GM19324 (cell line): ENCODE results near the gene DCN.
"Not testable (repeated sequence)": the region's sequence is repeated elsewhere in the genome, so short reads cannot be mapped to it uniquely, and the experiment has no call there.

ENCODE experiments used
- ATAC-seq: cut with Tn5 transposase; IDR thresholded peaks from one replicate; pipeline ENCODE4 v1.9.1; 2021; ENCODE audit warnings: mild to moderate bottlenecking, moderate library complexity; ENCODE audit not compliant: unreplicated experiment, low FRiP score

DCN gene, protein sequence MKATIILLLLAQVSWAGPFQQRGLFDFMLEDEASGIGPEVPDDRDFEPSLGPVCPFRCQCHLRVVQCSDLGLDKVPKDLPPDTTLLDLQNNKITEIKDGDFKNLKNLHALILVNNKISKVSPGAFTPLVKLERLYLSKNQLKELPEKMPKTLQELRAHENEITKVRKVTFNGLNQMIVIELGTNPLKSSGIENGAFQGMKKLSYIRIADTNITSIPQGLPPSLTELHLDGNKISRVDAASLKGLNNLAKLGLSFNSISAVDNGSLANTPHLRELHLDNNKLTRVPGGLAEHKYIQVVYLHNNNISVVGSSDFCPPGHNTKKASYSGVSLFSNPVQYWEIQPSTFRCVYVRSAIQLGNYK

GRCh38 chr12:91182636-91183455 is at the start of gene DCN:
Gene DCN, minus strand, starts transcription at chr12:91182817. Its CDS starts 4,265 bp downstream, at chr12:91178552.
- no peak for ATAC-seq

- ATAC-seq, result no peak
These were observed 48.2 kb upstream of the DCN start for GRCh38 chr12:91230841-91231240.

GRCh38 chr12:91226951-91227350 is 44.3 kb upstream of the DCN start:
- no peak for ATAC-seq

- no peak for ATAC-seq
These were observed 42.7 kb upstream of the DCN start for GRCh38 chr12:91225316-91225715.

DNA sequence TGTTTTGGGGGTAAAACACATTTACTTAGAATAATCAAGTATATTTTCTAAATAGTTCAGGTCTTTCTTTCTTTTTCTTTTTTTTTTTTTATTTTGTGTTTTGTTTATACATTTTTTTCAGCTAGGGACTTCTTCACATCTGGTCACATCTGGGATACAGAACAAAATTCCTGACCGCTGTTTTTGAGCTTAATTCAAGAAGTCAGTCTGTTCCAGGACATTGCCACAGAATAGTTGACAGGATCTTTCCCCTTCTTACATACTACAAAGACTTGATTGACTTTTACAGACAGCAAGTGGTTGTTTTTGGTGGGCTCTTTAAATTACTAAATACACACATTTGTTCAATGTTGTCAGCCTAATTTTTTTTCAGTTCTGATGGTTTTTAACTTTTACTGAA is 41.8 kb upstream of the DCN start:
- ATAC-seq, result no peak

GRCh38 chr12:91222746-91223145 is 40.1 kb upstream of the DCN start:
- ATAC-seq, result no peak

- ATAC-seq, result no peak
These were observed 37.3 kb upstream of the DCN start for GRCh38 chr12:91219919-91220318.

GRCh38 chr12:91219511-91219910 is 36.9 kb upstream of the DCN start:
- ATAC-seq, result no peak

DNA sequence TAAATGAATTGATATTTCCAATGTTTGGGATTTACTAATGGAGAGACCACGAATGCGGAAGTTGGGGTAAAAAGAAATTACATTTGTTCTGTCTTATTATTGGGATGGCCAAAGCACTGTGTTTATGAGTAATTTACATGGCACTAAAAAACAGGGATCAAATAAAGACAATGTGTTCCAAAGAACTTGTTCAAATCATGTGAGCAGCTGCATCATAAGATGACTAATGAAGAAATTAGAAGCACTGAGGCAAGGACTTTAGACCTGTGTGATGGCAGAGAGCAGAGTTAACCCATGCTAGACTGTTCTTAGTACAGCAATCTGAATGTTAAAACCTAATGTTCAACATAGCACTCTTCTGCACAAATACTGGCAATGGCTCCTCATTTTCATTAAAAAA is 34.3 kb upstream of the DCN start:
- ATAC-seq, result no peak

GRCh38 chr12:91215940-91216454 is 33.4 kb upstream of the DCN start:
- ATAC-seq, result no peak

- ATAC-seq, result no peak
These were observed 29.2 kb upstream of the DCN start for GRCh38 chr12:91211866-91212265.

DNA sequence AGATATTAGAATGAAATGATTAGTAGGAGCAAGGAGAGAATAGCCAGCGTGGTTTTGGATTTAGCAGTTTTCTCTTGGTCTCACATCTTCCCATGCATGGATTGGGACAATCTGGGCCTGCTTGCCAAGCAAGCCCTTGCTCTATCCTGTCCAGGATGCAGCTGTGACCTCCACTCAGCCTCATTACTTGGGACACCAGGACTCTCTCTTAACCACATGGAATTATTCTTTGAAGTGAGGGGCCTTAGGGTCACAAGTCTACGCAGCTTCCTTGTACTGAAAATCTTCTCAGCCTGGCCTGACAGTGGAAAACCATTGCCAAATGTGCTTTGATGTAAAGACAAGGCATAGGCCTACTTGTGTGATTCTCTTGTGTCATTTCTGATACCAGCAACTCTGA is 28.0 kb upstream of the DCN start:
- no peak for ATAC-seq

DNA sequence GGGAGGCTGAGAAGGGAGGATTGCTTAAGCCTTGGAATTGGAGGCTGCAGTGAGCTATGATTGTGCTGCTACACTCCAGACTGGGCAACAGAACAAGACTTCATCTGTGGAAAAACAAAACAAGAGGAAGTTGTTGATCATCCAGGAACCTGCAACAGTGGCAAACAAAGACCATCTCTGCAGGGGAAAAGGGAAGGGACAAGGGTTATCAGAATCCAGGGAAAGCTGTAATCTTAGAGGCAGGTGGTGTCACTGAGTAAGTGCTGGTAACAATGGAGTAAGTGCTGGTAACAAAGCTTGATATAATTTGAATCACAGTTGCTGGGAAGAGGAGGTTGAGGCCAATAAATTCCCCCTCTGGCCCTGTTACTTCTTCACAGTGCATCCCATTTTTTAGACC is 27.5 kb upstream of the DCN start:
- no peak for ATAC-seq

DNA sequence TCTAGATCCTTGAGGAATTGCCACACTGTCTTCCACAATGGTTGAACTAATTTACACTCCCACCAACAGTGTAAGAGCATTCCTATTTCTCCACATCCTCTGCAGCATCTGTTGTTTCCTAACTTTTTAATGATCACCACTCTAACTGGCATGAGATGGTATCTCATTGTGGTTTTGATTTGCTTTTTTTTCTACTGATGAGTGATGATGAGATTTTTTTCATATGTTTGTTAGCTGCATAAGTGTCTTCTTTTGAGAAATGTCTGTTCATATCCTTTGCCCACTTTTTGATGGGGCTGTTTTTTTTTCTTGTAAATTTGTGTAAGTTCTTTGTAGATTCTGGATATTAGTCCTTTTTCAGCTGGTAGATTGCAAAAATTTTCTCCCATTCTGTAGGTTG is 24.7 kb upstream of the DCN start:
- not testable (repeated sequence) for ATAC-seq

DNA sequence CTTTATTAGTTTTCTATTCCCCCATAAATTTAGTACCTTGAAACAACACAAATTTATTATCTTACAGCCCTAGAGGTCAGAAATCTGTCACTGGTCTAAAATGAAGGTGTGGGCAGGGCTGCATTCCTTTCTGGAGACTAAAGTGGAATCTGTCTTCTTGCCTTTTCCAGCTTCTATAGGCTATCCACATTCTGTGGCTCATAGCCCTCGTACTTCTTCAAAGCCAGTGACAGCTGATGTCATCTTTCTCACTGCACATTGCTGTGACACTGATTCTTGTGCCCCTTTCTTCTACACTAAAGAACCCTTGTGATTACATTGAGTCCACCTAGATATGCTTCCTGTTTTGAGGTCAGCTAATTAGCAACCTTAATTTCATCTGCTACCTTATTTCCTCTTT is 23.2 kb upstream of the DCN start:
- no peak for ATAC-seq

GRCh38 chr12:91204421-91204820 is 21.8 kb upstream of the DCN start:
- ATAC-seq, result no peak

DNA sequence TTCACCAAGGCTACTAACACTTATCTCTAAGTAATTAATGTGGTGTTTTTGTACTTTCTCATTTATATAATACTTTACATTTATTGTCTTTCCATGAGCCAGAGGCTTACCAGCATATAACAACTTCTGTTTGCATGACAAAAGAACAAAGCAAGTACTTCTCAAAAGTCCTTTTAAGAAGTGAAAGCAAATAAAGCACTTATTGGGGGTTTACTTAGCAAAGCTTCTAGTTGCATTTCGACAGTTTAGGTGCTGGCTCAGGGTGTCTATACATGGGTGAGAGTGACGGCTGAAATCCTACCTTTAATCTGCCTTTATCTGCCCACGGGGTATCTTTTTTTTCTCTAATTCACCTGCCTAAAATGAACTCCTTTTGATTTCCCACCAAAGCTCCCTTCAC is 21.0 kb upstream of the DCN start:
- no peak for ATAC-seq

DNA sequence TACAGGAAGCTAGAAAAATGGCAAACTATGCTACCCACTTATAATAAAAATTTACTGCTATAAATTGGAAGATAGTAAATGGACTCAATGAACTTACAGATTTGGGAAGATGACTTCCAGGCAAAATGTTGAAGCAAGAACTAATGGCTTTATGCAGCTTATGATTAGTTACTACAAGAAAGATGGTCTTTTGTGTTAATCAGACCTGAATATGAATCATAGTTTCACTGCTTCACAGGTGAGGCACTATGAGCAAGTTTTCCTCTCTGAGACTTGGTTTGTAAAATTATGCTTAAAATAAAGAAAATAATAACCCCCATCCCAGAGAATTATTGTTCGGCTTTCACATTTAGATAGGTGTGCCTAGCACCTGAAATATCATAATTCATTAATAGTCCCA is 19.8 kb upstream of the DCN start:
- ATAC-seq, result no peak

DNA sequence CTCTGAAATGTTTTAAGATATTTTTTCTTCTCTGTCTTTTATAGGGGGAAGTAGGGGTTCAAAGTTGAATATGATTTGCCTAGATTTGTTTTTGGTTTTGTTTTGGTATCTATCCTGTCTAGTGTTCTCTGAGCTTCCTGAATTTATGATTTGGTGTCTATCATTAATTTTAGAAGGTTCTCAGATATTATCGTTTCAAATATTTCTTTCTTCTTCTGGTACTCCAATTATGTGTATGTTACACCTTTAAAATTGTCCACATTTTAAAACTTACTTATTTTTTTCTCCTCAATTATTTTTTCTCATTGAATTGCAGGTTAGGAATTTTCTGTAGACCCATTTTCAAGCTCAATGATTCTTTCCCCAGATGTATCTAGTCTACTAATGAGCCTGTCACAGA is 13.8 kb upstream of the DCN start:
- no peak for ATAC-seq

GRCh38 chr12:91194500-91194899 is 11.9 kb upstream of the DCN start:
- ATAC-seq, result no peak

DNA sequence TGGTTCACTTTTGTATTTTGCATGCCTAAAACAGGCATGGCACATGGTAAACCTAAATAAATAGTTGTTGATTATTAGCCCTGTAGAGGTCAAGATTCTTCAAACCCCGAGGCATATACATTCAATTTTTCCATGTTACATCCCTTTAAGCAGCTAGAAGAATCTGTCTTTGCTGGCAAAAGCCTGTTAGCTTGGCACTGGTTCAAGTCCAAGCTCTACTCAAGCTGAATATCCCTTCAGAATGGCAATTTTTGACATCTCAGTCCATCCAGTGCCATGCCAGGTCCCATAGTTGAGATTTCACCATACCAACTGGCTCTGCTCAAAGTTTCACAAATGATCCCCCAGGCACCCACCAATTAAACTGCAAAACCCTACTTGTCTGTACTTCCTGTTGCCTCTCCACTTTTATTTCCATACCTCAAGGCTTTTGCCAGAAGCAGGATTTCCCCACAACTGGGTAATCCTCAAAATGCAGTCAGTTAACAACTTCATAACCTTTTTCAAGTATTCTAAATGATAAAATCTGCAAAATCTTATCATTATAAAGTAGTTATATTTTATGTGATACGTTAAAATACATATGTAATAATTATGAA is 9.0 kb upstream of the DCN start:
- ATAC-seq, result no peak
